Measurements from ENCODE around the gene NMS. TPM values are rescaled to one million over a fixed set of nuclear protein-coding genes. Genes with fewer than 3 reads are reported as not detected.

NMS gene
- total and polyA plus RNA-seq, 10 donors, result not detected

DNA sequence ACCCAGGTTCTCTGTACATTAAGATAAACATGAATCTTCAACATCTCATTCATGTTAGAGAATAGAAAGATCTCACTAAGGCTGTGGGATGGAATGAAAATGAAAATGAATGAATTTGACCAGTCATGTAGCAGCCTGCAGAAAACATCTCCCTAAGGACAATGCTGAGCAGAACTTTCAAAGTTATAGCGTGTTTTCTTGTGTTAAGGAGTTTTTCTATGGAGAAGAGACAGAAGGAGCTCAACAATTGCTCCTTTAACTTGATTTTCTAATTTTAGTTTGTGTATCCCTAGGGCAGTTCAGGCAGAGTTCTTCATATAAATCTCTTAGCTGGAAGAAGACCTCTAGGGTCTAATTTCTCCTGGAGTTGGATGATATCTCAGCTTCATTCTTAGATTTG, 47.3 kb downstream of the NMS start:
- no peak for DNase-seq
- TF ChIP-seq POLR2A (IDR thresholded peaks at IDR 0.05) (no peak), CTCF (IDR thresholded peaks at IDR 0.05 in 8 of 11, conservative IDR thresholded peaks at IDR 0.05 in 3 of 11) (no peak), POLR2AphosphoS5 (IDR thresholded peaks at IDR 0.05) (no peak)
- H3K36me3 ChIP-seq, result no peaks in the 10 kb centered on the region
- intact Hi-C loops (cut with DNase I; ENCODE audit: low total_unique reads), result no loop called here
- WGBS, 5 donors, result 64 to 91% (median 74%) methylated on average over 1 of the region's 1 CpG
- H3K9me3 ChIP-seq, result no peaks in the 10 kb centered on the region
- no peaks in the 10 kb centered on the region for H3K4me1 ChIP-seq
- no peak overlapping the region for H3K4me3 ChIP-seq
- H3K27ac ChIP-seq, result no peak overlapping the region
- no peaks in the 10 kb centered on the region for H3K27me3 ChIP-seq (replicated peaks in 1 of 7)

GRCh38 chr2:100518801-100519200, 48.5 kb downstream of the NMS start:
- no peak for TF ChIP-seq POLR2A (IDR thresholded peaks at IDR 0.05)
- no peak for TF ChIP-seq CTCF (IDR thresholded peaks at IDR 0.05 in 8 of 11, conservative IDR thresholded peaks at IDR 0.05 in 3 of 11)
- TF ChIP-seq POLR2AphosphoS5 (IDR thresholded peaks at IDR 0.05), result no peak
- H3K4me1 ChIP-seq, result no peaks in the 10 kb centered on the region
- intact Hi-C loops (cut with DNase I; ENCODE audit: low total_unique reads), result no loop called here
- no peaks in the 10 kb centered on the region for H3K36me3 ChIP-seq
- WGBS, 5 donors, result 62 to 67% (median 64%) methylated on average over 2 of the region's 2 CpGs
- H3K27ac ChIP-seq, result no peak overlapping the region
- no peaks in the 10 kb centered on the region for H3K27me3 ChIP-seq (replicated peaks in 1 of 7)
- H3K4me3 ChIP-seq, result no peak overlapping the region
- no peaks in the 10 kb centered on the region for H3K9me3 ChIP-seq
- DNase-seq, result no peak

DNA sequence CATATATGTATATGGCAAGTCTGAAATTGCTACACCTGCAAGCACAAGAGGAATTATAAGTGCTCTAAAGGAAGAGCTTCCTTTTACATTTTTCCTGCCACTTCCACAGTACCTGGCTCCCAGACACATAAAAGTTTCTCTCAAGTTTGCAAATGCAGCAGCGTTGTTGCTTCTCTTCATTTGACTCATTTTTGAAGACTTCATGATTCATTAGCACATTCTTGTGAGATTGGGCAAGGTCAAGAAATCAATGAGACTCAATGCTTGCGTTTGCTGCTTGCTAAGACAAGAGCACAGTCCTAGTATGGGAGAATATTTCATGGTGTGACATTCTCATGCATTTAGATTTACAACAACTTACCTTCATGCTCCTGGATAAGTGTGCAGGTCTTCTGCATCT, 49.9 kb downstream of the NMS start:
- H3K4me3 ChIP-seq, result no peak overlapping the region
- WGBS, 5 donors, result 70 to 88% (median 80%) methylated on average over 2 of the region's 2 CpGs
- TF ChIP-seq POLR2A (IDR thresholded peaks at IDR 0.05) (no peak), POLR2AphosphoS5 (IDR thresholded peaks at IDR 0.05) (no peak), CTCF (IDR thresholded peaks at IDR 0.05 in 8 of 11, conservative IDR thresholded peaks at IDR 0.05 in 3 of 11) (no peak)
- no peak overlapping the region for H3K27ac ChIP-seq
- DNase-seq, result no peak
- H3K27me3 ChIP-seq (replicated peaks in 1 of 7), result no peaks in the 10 kb centered on the region
- H3K9me3 ChIP-seq, result no peaks in the 10 kb centered on the region
- no peaks in the 10 kb centered on the region for H3K36me3 ChIP-seq
- no peaks in the 10 kb centered on the region for H3K4me1 ChIP-seq
- intact Hi-C loops (cut with DNase I; ENCODE audit: low total_unique reads), result no loop called here

DNA sequence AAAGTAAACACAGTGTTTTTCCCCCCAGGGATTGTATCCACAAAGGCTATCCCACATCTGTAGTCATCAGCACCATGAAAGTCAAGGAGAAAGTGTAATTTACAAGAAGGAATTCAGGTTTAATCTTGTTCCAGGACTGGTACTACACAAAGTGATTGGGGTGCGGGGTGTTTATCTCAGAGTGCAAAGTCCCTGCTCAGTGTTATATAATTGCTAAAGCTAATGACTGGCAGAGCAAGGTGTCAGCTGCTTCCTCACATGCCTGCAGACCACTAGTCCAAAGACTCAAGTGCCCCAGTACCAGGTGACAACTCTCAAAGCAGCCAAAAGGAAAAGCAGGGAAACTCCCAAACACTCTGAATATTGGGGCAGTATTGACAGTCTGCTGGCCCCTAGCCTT, 52.1 kb downstream of the NMS start:
- no peak for DNase-seq
- TF ChIP-seq POLR2A (IDR thresholded peaks at IDR 0.05), result no peak
- no peak for TF ChIP-seq POLR2AphosphoS5 (IDR thresholded peaks at IDR 0.05)
- WGBS, 5 donors, result 88 to 100% (median 92%) methylated on average over 1 of the region's 1 CpG

DNA sequence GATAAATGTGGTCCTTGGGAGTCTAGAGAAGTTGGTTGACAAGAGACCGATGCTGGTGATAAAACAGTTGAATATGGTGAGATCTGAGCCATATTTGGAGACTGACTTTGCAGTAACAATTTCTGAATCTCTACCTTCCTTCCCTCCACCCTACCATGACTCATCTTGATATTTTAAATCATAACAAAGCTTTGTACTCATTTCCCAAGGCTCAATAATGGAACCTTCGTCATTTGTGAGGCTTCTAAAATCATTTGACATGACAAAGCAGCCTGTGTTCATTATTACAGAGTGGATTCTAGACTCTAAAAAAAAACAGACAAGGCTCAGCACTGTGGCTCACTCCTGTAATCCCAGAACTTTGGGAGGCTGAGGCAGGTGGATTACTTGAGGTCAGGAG, 54.0 kb downstream of the NMS start:
- peaks cover 0 to 4% (median 0%) of the 10 kb centered on the region in 7 donors for H3K27me3 ChIP-seq (replicated peaks in 1 of 7)
- H3K4me1 ChIP-seq, result no peaks in the 10 kb centered on the region
- no peak for TF ChIP-seq POLR2A (IDR thresholded peaks at IDR 0.05)
- TF ChIP-seq CTCF (IDR thresholded peaks at IDR 0.05 in 8 of 11, conservative IDR thresholded peaks at IDR 0.05 in 3 of 11), result no peak
- no peak for DNase-seq
- no peak overlapping the region for H3K4me3 ChIP-seq
- H3K27ac ChIP-seq, result no peak overlapping the region
- no peaks in the 10 kb centered on the region for H3K9me3 ChIP-seq
- intact Hi-C loops (cut with DNase I; ENCODE audit: low total_unique reads), result no loop called here
- no peaks in the 10 kb centered on the region for H3K36me3 ChIP-seq
- 74 to 94% (median 84%) methylated on average over 2 of the region's 2 CpGs for WGBS, 5 donors

More for the DNA sequence above, 52.1 kb downstream of the NMS start:
- no peaks in the 10 kb centered on the region for H3K9me3 ChIP-seq
- intact Hi-C loops (cut with DNase I; ENCODE audit: low total_unique reads), result no loop called here
- no peaks in the 10 kb centered on the region for H3K27me3 ChIP-seq (replicated peaks in 1 of 7)
- H3K36me3 ChIP-seq, result no peaks in the 10 kb centered on the region
- H3K4me3 ChIP-seq, result no peak overlapping the region
- no peak overlapping the region for H3K27ac ChIP-seq
- no peaks in the 10 kb centered on the region for H3K4me1 ChIP-seq

Data from spleen (tissue), 11 donors.